Endothelial cell of umbilical vein (primary cell): ENCODE results near the gene RHBDD3. TPM values are rescaled to one million over a fixed set of nuclear protein-coding genes. Genes with fewer than 3 reads are reported as not detected.

ENCODE experiments used
- BruUV-seq: library from RNA; stranded (reverse); fragments of 400-500 nt; replicated peaks from 2 replicates; lab custom pipeline; 2021; lab: Mats Ljungman, UMichigan
- CTCF ChIA-PET: fragments of 300-600, 350-600 bp; sonication (Branson Sonifier 250); formaldehyde crosslinking; loops from one replicate; lab custom pipeline; 2021; ENCODE audit warnings: antibody characterized with exemption, inconsistent platforms; lab: Charles Lee
- POLR2A ChIA-PET: fragments of 300-600, 350-600 bp; sonication (Branson Sonifier 250); formaldehyde crosslinking; loops from one replicate; lab custom pipeline; 2021; ENCODE audit warnings: antibody characterized with exemption, inconsistent platforms; lab: Charles Lee
- DNase-seq: peaks from one replicate; pipeline ENCODE4 v3.0.0-alpha.2; 2011; ENCODE audit warnings: low read depth, low spot score
- FAIRE-seq: peaks from 2 replicates; lab custom pipeline; 2011; peaks lifted over from hg19 to GRCh38; lab: Jason Lieb, UNC
- H2AFZ ChIP-seq: 2 replicates; pipeline ENCODE4 v1.6.0; 2012; ENCODE audit warnings: low read depth, low read length, control low read depth, inconsistent platforms
- H3K27ac ChIP-seq: 2 replicates; pipeline ENCODE4 v1.5.1; 2011; ENCODE audit warnings: low read depth, mild to moderate bottlenecking, control low read depth, low read length, moderate library complexity; ENCODE audit not compliant: insufficient read depth
- H3K27me3 ChIP-seq, 2 experiments: 2 replicates each; pipeline versions ENCODE4 v1.6.0 to v1.6.1; 2011; ENCODE audit warnings: low read length in 2 of 2, mixed read lengths in 1 of 2; ENCODE audit not compliant: control insufficient read depth in 2 of 2, insufficient read depth in 2 of 2
- H3K36me3 ChIP-seq, 2 experiments: 2 replicates in 1 of 2; 3 replicates in 1 of 2; pipeline ENCODE4 v1.5.1; 2011; ENCODE audit warnings: low read length in 2 of 2, mild to moderate bottlenecking in 1 of 2, moderate library complexity in 1 of 2; ENCODE audit not compliant: control insufficient read depth in 2 of 2, insufficient read depth in 2 of 2; ENCODE audit errors: extremely low read depth in 1 of 2
- H3K4me1 ChIP-seq: 3 replicates; pipeline ENCODE4 v1.5.1; 2011; ENCODE audit warnings: mild to moderate bottlenecking, low read length; ENCODE audit not compliant: control insufficient read depth, insufficient read depth; ENCODE audit errors: extremely low read depth
- H3K4me2 ChIP-seq: 2 replicates; pipeline ENCODE4 v1.6.1; 2011; ENCODE audit warnings: low read length, control low read depth, mixed read lengths; ENCODE audit not compliant: insufficient read depth
- H3K4me3 ChIP-seq, 3 experiments: fragments of 200-600 bp in 1 of 3; sonication (generic), shearing (Covaris generic) in 1 of 3; replicated peaks in 1 of 3; 2 replicates each; pipeline ENCODE4 v1.5.1; 2011 to 2016; ENCODE audit warnings: control low read depth in 3 of 3, low read length in 3 of 3, mild to moderate bottlenecking in 2 of 3, inconsistent platforms in 1 of 3, low read depth in 1 of 3, moderate library complexity in 1 of 3; ENCODE audit not compliant: insufficient read depth in 1 of 3
- H3K79me2 ChIP-seq: 2 replicates; pipeline ENCODE4 v1.6.0; 2012; ENCODE audit warnings: low read length, inconsistent platforms; ENCODE audit not compliant: control insufficient read depth, insufficient read depth
- H3K9ac ChIP-seq: replicated peaks from 2 replicates; pipeline ENCODE3; 2011; ENCODE audit warnings: low read length, control low read depth; ENCODE audit not compliant: insufficient read depth; ENCODE audit errors: extremely low read depth
- H3K9me1 ChIP-seq: replicated peaks from 3 replicates; pipeline ENCODE4 v1.6.0; 2011; ENCODE audit warnings: mild to moderate bottlenecking, low read length; ENCODE audit not compliant: control insufficient read depth, insufficient read depth; ENCODE audit errors: extremely low read depth
- H3K9me3 ChIP-seq: replicated peaks from 2 replicates; pipeline ENCODE4 v1.5.1; 2012; ENCODE audit warnings: low read length, inconsistent platforms; ENCODE audit not compliant: control insufficient read depth, insufficient read depth
- H4K20me1 ChIP-seq: replicated peaks from 2 replicates; pipeline ENCODE3; 2011; ENCODE audit warnings: mild to moderate bottlenecking, low read length; ENCODE audit not compliant: control insufficient read depth, insufficient read depth; ENCODE audit errors: extremely low read depth
- CTCF ChIP-seq, 2 donors: IDR thresholded peaks; 1 replicate in 1 of 2; 2 replicates in 1 of 2; pipeline ENCODE4 v1.5.1; 2011; ENCODE audit warnings: low read length in 2 of 2, mild to moderate bottlenecking in 2 of 2, moderate library complexity in 2 of 2, control low read depth in 1 of 2, inconsistent platforms in 1 of 2, low read depth in 1 of 2; ENCODE audit not compliant: insufficient read depth in 1 of 2; ENCODE audit errors: extremely low read depth in 1 of 2
- EZH2 ChIP-seq: IDR thresholded peaks from 2 replicates; pipeline ENCODE4 v1.6.1; 2012; ENCODE audit warnings: borderline replicate concordance, low read depth, mild to moderate bottlenecking, moderate library complexity, low read length, inconsistent platforms; ENCODE audit not compliant: severe bottlenecking
- FOS ChIP-seq: IDR thresholded peaks from 2 replicates; pipeline ENCODE4 v1.6.1; 2011; ENCODE audit warnings: mild to moderate bottlenecking, low read length, moderate library complexity, borderline replicate concordance; ENCODE audit not compliant: insufficient read depth
- GATA2 ChIP-seq: IDR thresholded peaks from 2 replicates; pipeline ENCODE4 v1.7.0; 2011; ENCODE audit warnings: low read depth, mild to moderate bottlenecking, moderate library complexity, mixed read lengths, low read length; ENCODE audit not compliant: insufficient read length, insufficient read depth
- JUN ChIP-seq: IDR thresholded peaks from 2 replicates; pipeline ENCODE4 v1.6.1; 2011; ENCODE audit warnings: borderline replicate concordance, low read depth; ENCODE audit not compliant: insufficient read length, insufficient read depth
- MAX ChIP-seq: IDR thresholded peaks from 2 replicates; pipeline ENCODE4 v1.6.1; 2011; ENCODE audit not compliant: insufficient read depth, insufficient read length
- MYC ChIP-seq: IDR thresholded peaks from one replicate; pipeline ENCODE4 v1.6.1; 2011; ENCODE audit warnings: mild to moderate bottlenecking, low read depth, low read length
- POLR2A ChIP-seq: IDR thresholded peaks from 2 replicates; pipeline ENCODE4 v1.6.1; 2012; ENCODE audit warnings: low read depth, mild to moderate bottlenecking, control low read depth, low read length
- POLR2AphosphoS5 ChIP-seq: IDR thresholded peaks from 2 replicates; pipeline ENCODE4 v1.6.1; 2012; ENCODE audit warnings: low read depth, mild to moderate bottlenecking, control low read depth, low read length, moderate library complexity; ENCODE audit not compliant: insufficient read depth
- dilution Hi-C: fragments of 300-500 bp; cut with MboI; formaldehyde crosslinking; loops from one replicate; pipeline ENCODE4 v1.15.0; 2019; ENCODE audit warnings: low sequenced_read_pairs; ENCODE audit not compliant: extremely low pct_ligation_motif_present
- intact Hi-C: fragments of 100-400 bp; cut with micrococcal nuclease; formaldehyde crosslinking; loops from one replicate; pipeline ENCODE4 v1.10.0; 2022
- polyA plus RNA-seq, 4 experiments: library from polyadenylated mRNA; depleted of rRNA in 3 of 4; stranded (reverse) in 3 of 4; unstranded in 1 of 4; fragments of >200 nt; gene quantifications; 2 replicates each; pipeline versions ENCODE4 v1.2.1 to v1.2.3, GENCODE V29; 2011 to 2012; ENCODE audit warnings: missing spikeins in 1 of 4
- total RNA-seq: library from RNA; stranded (reverse); gene quantifications from 2 replicates; pipeline ENCODE4 v1.2.3, GENCODE V29; 2021

Gene RHBDD3
- total and polyA plus RNA-seq, 2 donors (not counting 3 experiments of a cell fraction or from before 2014, with no cell fraction given): 31.3 to 37.2 TPM

- FAIRE-seq (no peak), DNase-seq (no peak)
- no TSS peak for BruUV-seq
- ChIA-PET POLR2A (no interaction called here), CTCF (no interaction called here)
- intact Hi-C loops (no loop called here), dilution Hi-C loops (no loop called here)
- peaks cover 49% of the 10 kb centered on the region for H3K79me2 ChIP-seq
- TF ChIP-seq POLR2A (no peak), CTCF (IDR thresholded peaks at IDR 0.05; ENCODE audit: extremely low read depth in 1 of 2, insufficient read depth in 1 of 2, low read depth in 1 of 2, low read length in 2 of 2) (no peak), GATA2 (no peak), FOS (no peak), EZH2 (no peak), POLR2AphosphoS5 (no peak), JUN (no peak), MAX (no peak), MYC (no peak)
- H3K27me3 ChIP-seq: no peaks in the 10 kb centered on the region
- H4K20me1 ChIP-seq: peaks cover 9% of the 10 kb centered on the region
- no peaks in the 10 kb centered on the region for H3K9me1 ChIP-seq
- H3K36me3 ChIP-seq: peaks cover 45 to 47% of the 10 kb centered on the region in 2 experiments
- H3K4me1 ChIP-seq: no peaks in the 10 kb centered on the region
- H3K4me3 ChIP-seq: no peak overlapping the region
- H3K9me3 ChIP-seq: no peaks in the 10 kb centered on the region
- no peak overlapping the region for H3K9ac ChIP-seq
- H3K4me2 ChIP-seq: no peak overlapping the region
- no peak overlapping the region for H2AFZ ChIP-seq
- no peak overlapping the region for H3K27ac ChIP-seq
Observed at GRCh38 chr22:29290061-29290460, 22.3 kb upstream of the RHBDD3 start.
